H9 (cell line): ENCODE results near the gene STOX2. TPM values are rescaled to one million over a fixed set of nuclear protein-coding genes. Genes with fewer than 3 reads are reported as not detected.

Experiments used
- DNase-seq: peaks from one replicate; pipeline ENCODE4 v3.0.0-alpha.2; 2017
- H2AFZ ChIP-seq: one replicate; pipeline ENCODE4 v1.6.1; 2013; ENCODE audit warnings: mild to moderate bottlenecking, low read length, control low read depth, moderate library complexity
- H2AK5ac ChIP-seq: 2 replicates; pipeline ENCODE4 v1.6.1; 2013; ENCODE audit warnings: low read length, control low read depth, mixed read lengths; ENCODE audit not compliant: insufficient read length
- H2BK120ac ChIP-seq: one replicate; pipeline ENCODE4 v1.6.1; 2013; ENCODE audit warnings: low read depth, mild to moderate bottlenecking, low read length, control low read depth, inconsistent platforms; ENCODE audit not compliant: poor library complexity, severe bottlenecking
- H2BK12ac ChIP-seq: 2 replicates; pipeline ENCODE4 v1.6.1; 2013; ENCODE audit warnings: low read length, control low read depth, mixed read lengths, low read depth; ENCODE audit not compliant: insufficient read length
- H2BK15ac ChIP-seq: 2 replicates; pipeline ENCODE4 v1.6.1; 2013; ENCODE audit warnings: low read depth, low read length, control low read depth
- H2BK20ac ChIP-seq: one replicate; pipeline ENCODE4 v1.6.1; 2013; ENCODE audit warnings: low read depth, mild to moderate bottlenecking, low read length, control low read depth, inconsistent platforms; ENCODE audit not compliant: poor library complexity, severe bottlenecking
- H2BK5ac ChIP-seq: 2 replicates; pipeline ENCODE4 v1.6.1; 2013; ENCODE audit warnings: low read length, control low read depth, mixed read lengths; ENCODE audit not compliant: insufficient read length
- H3K14ac ChIP-seq: 2 replicates; pipeline ENCODE4 v1.6.1; 2013; ENCODE audit warnings: low read length, control low read depth; ENCODE audit not compliant: insufficient read depth
- H3K18ac ChIP-seq: 2 replicates; pipeline ENCODE4 v1.6.1; 2013; ENCODE audit warnings: low read depth, mild to moderate bottlenecking, mixed read lengths, low read length, control low read depth; ENCODE audit not compliant: insufficient read length
- H3K23ac ChIP-seq: 2 replicates; pipeline ENCODE4 v1.6.1; 2013; ENCODE audit warnings: low read length, control low read depth, mixed read lengths, low read depth; ENCODE audit not compliant: insufficient read length
- H3K23me2 ChIP-seq: 2 replicates; pipeline ENCODE4 v1.6.1; 2013; ENCODE audit warnings: low read depth, mild to moderate bottlenecking, mixed read lengths, low read length, control low read depth; ENCODE audit not compliant: insufficient read length, poor library complexity, severe bottlenecking
- H3K27ac ChIP-seq: 2 replicates; pipeline ENCODE4 v1.5.1; 2013; ENCODE audit warnings: low read length, control low read depth, mixed read lengths, low read depth; ENCODE audit not compliant: insufficient read length
- H3K27me3 ChIP-seq: 2 replicates; pipeline ENCODE4 v1.6.1; 2013; ENCODE audit warnings: low read length, control low read depth, inconsistent platforms; ENCODE audit not compliant: insufficient read depth
- H3K4ac ChIP-seq: 2 replicates; pipeline ENCODE4 v1.6.1; 2013; ENCODE audit warnings: low read depth, mild to moderate bottlenecking, control low read depth, inconsistent platforms, low read length, moderate library complexity
- H3K4me1 ChIP-seq: 2 replicates; pipeline ENCODE4 v1.6.1; 2013; ENCODE audit warnings: low read length, control low read depth, inconsistent platforms; ENCODE audit not compliant: insufficient read depth
- H3K4me2 ChIP-seq: 2 replicates; pipeline ENCODE4 v1.6.1; 2013; ENCODE audit warnings: low read length, control low read depth, mixed read lengths; ENCODE audit not compliant: insufficient read length, insufficient read depth
- H3K56ac ChIP-seq: 2 replicates; pipeline ENCODE4 v1.6.1; 2013; ENCODE audit warnings: low read depth, mild to moderate bottlenecking, mixed read lengths, low read length, control low read depth; ENCODE audit not compliant: insufficient read length
- H3K79me1 ChIP-seq: 2 replicates; pipeline ENCODE4 v1.6.1; 2013; ENCODE audit warnings: low read depth, mild to moderate bottlenecking, moderate library complexity, low read length, control low read depth, inconsistent platforms; ENCODE audit not compliant: insufficient read depth, poor library complexity, severe bottlenecking
- H3K79me2 ChIP-seq: 2 replicates; pipeline ENCODE4 v1.6.1; 2013; ENCODE audit warnings: low read length, control low read depth, inconsistent platforms; ENCODE audit not compliant: insufficient read depth
- H3K9ac ChIP-seq: 2 replicates; pipeline ENCODE4 v1.6.1; 2013; ENCODE audit warnings: low read length, control low read depth, mixed read lengths; ENCODE audit not compliant: insufficient read length; ENCODE audit errors: extremely low read depth
- H3K9me3 ChIP-seq: one replicate; pipeline ENCODE4 v1.6.1; 2013; ENCODE audit warnings: low read depth, low read length, inconsistent platforms; ENCODE audit not compliant: control insufficient read depth
- H3T11ph ChIP-seq: one replicate; pipeline ENCODE4 v1.6.1; 2013; ENCODE audit warnings: mild to moderate bottlenecking, low read length, control low read depth, inconsistent platforms
- H4K20me1 ChIP-seq: one replicate; pipeline ENCODE4 v1.6.1; 2013; ENCODE audit not compliant: control insufficient read depth, insufficient read length, insufficient read depth
- H4K5ac ChIP-seq: 2 replicates; pipeline ENCODE4 v1.6.1; 2013; ENCODE audit warnings: low read depth, mild to moderate bottlenecking, mixed read lengths, low read length, control low read depth; ENCODE audit not compliant: insufficient read length
- H4K8ac ChIP-seq: replicated peaks from 2 replicates; pipeline ENCODE4 v1.6.1; 2013; ENCODE audit warnings: low read length, control low read depth, mixed read lengths, low read depth; ENCODE audit not compliant: insufficient read length
- H4K91ac ChIP-seq: 2 replicates; pipeline ENCODE4 v1.6.1; 2013; ENCODE audit warnings: low read depth, mild to moderate bottlenecking, moderate library complexity, mixed read lengths, low read length, control low read depth; ENCODE audit not compliant: insufficient read length
- H3K27ac Mint-ChIP-seq, 3 experiments: 2 replicates in 2 of 3; 3 replicates in 1 of 3; pipeline ENCODE4 v1.8.0; 2020 to 2021; ENCODE audit warnings: mixed read lengths in 3 of 3, mild to moderate bottlenecking in 1 of 3, moderate library complexity in 1 of 3
- H3K27me3 Mint-ChIP-seq: 2 replicates; pipeline ENCODE4 v1.8.0; 2021; ENCODE audit warnings: low read depth, mild to moderate bottlenecking, moderate library complexity, mixed read lengths
- H3K36me3 Mint-ChIP-seq, 3 experiments: 2 replicates in 2 of 3; 3 replicates in 1 of 3; pipeline ENCODE4 v1.8.0; 2020 to 2021; ENCODE audit warnings: low read depth in 3 of 3, mixed read lengths in 3 of 3; ENCODE audit not compliant: insufficient read depth in 1 of 3
- H3K4me1 Mint-ChIP-seq, 2 experiments: 2 replicates each; pipeline ENCODE4 v1.8.0; 2020; ENCODE audit warnings: mixed read lengths in 2 of 2
- H3K4me3 Mint-ChIP-seq, 2 experiments: 2 replicates in 1 of 2; 3 replicates in 1 of 2; pipeline ENCODE4 v1.8.0; 2020 to 2021; ENCODE audit warnings: mild to moderate bottlenecking in 2 of 2, mixed read lengths in 2 of 2, moderate library complexity in 1 of 2
- H3K9me3 Mint-ChIP-seq, 2 experiments: 2 replicates in 1 of 2; 3 replicates in 1 of 2; pipeline ENCODE4 v1.8.0; 2020; ENCODE audit warnings: mild to moderate bottlenecking in 2 of 2, mixed read lengths in 2 of 2, moderate library complexity in 1 of 2
- CTCF ChIP-seq: fragments of 200-600 bp; sonication (generic); conservative IDR thresholded peaks from 3 replicates; pipeline ENCODE4 v1.8.0; 2021; ENCODE audit warnings: antibody characterized with exemption, mild to moderate bottlenecking
- WGBS: extraction: QIAGEN DNeasy Blood & Tissue Kit; methylation state at CpG from one replicate; pipeline ENCODE4 v1.1.7; 2013; ENCODE audit warnings: missing lambda C conversion rate, low lambda C conversion rate, mixed read lengths; ENCODE audit not compliant: insufficient read length; ENCODE audit errors: extremely low coverage; 5-methylcytosine and 5-hydroxymethylcytosine counted together
- total RNA-seq: library from RNA; stranded (reverse); gene quantifications from 2 replicates; pipeline ENCODE4 v1.2.1, GENCODE V29; 2021

The STOX2 gene
- total RNA-seq, 1 experiment from 2014 or later = 28.2 TPM

- Mint-ChIP-seq H3K9me3 (no peaks in the 10 kb centered on the region), H3K4me3 (no peak overlapping the region), H3K36me3 (peaks cover 0 to 2% (median 0%) of the 10 kb centered on the region in 3 experiments; a peak in 2 of 7 replicates), H3K27me3 (peaks cover 4% of the 10 kb centered on the region; the same call in 1 of the 2 replicates), H3K27ac (no peak overlapping the region), H3K4me1 (peaks cover 6 to 7% of the 10 kb centered on the region in 2 experiments; a peak in 3 of 4 replicates)
- no peak overlapping the region for H2AFZ ChIP-seq
- no peak for TF ChIP-seq CTCF
- H2BK12ac ChIP-seq = no peak overlapping the region
- WGBS = no CpG with 5 or more reads among the region's 2 CpGs
- no peak overlapping the region for H2AK5ac ChIP-seq
- DNase-seq = no peak
- peaks cover 3% of the 10 kb centered on the region; the same call in 1 of the 2 replicates for H3K4me1 ChIP-seq
- H4K91ac ChIP-seq = no peak overlapping the region
- no peak overlapping the region for H3K4me2 ChIP-seq
- no peaks in the 10 kb centered on the region for H3K79me2 ChIP-seq
- no peak overlapping the region for H3K9ac ChIP-seq
- H3K9me3 ChIP-seq = no peaks in the 10 kb centered on the region
- no peaks in the 10 kb centered on the region for H3K27me3 ChIP-seq
- H2BK15ac ChIP-seq = no peak overlapping the region
- H4K8ac ChIP-seq = no peak overlapping the region
- H2BK20ac ChIP-seq = no peak overlapping the region
- H3K23me2 ChIP-seq = peaks cover 5% of the 10 kb centered on the region
- no peak overlapping the region for H4K5ac ChIP-seq
- H3K23ac ChIP-seq = no peak overlapping the region
- no peak overlapping the region for H3K4ac ChIP-seq
- H3K27ac ChIP-seq = no peak overlapping the region
- H3K18ac ChIP-seq = no peak overlapping the region
- no peaks in the 10 kb centered on the region for H4K20me1 ChIP-seq
- no peak overlapping the region for H2BK120ac ChIP-seq
- H2BK5ac ChIP-seq = no peak overlapping the region
- no peak overlapping the region for H3K14ac ChIP-seq
- no peaks in the 10 kb centered on the region for H3K79me1 ChIP-seq
- H3T11ph ChIP-seq = no peak overlapping the region
- no peak overlapping the region for H3K56ac ChIP-seq
Measured at GRCh38 chr4:183989931-183990330, 84.8 kb downstream of the STOX2 start.
